HAP-1 (cell line): Measurements from ENCODE around the gene DSCAM.

Experiments used
- DNase-seq, 2 experiments: peaks; one replicate each; pipeline ENCODE4 v3.0.0-alpha.2; 2016 to 2020; ENCODE audit warnings: low spot score in 2 of 2
- H3K27me3 ChIP-seq: fragments of 250-450 bp; sonication (Bioruptor Pico); 2 replicates; pipeline ENCODE4 v1.5.1; 2020; ENCODE audit warnings: low read depth, mild to moderate bottlenecking, moderate library complexity
- H3K36me3 ChIP-seq: fragments of 250-450 bp; sonication (Bioruptor Pico); replicated peaks from 2 replicates; pipeline ENCODE4 v1.5.1; 2020; ENCODE audit warnings: mild to moderate bottlenecking
- H3K4me1 ChIP-seq: fragments of 250-450 bp; sonication (Bioruptor Pico); 2 replicates; pipeline ENCODE4 v1.5.1; 2020; ENCODE audit warnings: mild to moderate bottlenecking
- H3K4me3 ChIP-seq: fragments of 250-450 bp; sonication (Bioruptor Pico); 2 replicates; pipeline ENCODE4 v1.5.1; 2020; ENCODE audit warnings: mild to moderate bottlenecking, moderate library complexity
- H3K9me3 ChIP-seq: fragments of 250-450 bp; sonication (Bioruptor Pico); 2 replicates; pipeline ENCODE4 v1.5.1; 2020; ENCODE audit warnings: mild to moderate bottlenecking, moderate library complexity
- in situ Hi-C: fragments of 300-500 bp; cut with MboI; formaldehyde crosslinking; loops from 3 replicates; pipeline ENCODE4 v1.14.3; 2020; ENCODE audit warnings: low sequenced_read_pairs, inconsistent platforms, mixed read lengths

Gene DSCAM

DNA sequence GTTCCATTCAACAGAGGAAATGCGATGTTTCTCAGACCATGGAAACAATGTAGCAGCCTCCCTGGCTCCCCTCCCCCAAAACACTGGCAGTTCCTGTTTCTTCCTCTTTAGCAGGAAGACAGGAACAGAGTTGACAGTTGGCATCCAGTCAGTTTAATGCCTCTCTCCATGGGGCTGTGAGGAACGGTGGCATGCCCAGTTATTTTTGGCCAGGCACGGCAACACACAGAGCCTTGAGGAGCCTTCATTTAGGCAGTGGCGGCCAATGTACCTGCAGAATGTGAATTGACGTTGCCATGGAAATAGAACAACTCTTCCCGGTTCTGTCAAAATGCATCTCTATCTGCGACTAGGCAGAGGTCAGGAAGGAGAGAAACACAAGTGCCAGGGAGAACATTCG, 330.6 kb downstream of the DSCAM start:
- Histone ChIP-seq H3K9me3 (no peaks in the 10 kb centered on the region), H3K27me3 (no peaks in the 10 kb centered on the region), H3K4me3 (no peak overlapping the region), H3K36me3 (no peaks in the 10 kb centered on the region), H3K4me1 (no peaks in the 10 kb centered on the region)
- no peak for DNase-seq
- in situ Hi-C loops: no loop called here

DNA sequence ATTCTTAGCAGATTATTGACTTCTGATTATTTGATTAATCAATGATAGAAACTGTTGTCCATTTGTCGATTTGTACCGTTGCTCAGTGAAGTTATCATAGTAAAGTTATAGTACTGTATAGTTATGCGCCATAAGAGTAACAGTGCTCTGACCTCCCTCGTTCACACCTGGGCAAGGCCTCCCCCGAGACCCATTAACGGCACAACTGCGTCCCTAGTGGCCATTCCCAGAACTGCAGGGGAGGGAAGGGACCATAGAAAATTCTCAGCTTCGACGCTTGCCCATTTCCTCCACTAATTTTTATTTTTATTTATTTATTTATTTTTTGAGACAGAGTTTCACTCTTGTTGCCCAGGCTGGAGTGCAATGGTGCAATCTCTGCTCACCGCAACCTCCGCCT, 334.4 kb downstream of the DSCAM start:
- Histone ChIP-seq H3K4me3 (no peak overlapping the region), H3K36me3 (no peaks in the 10 kb centered on the region), H3K9me3 (no peaks in the 10 kb centered on the region), H3K4me1 (no peaks in the 10 kb centered on the region), H3K27me3 (no peaks in the 10 kb centered on the region)
- peak in 1 of 2 experiments; percentile 29 for DNase-seq
- in situ Hi-C loops: no loop called here

DNA sequence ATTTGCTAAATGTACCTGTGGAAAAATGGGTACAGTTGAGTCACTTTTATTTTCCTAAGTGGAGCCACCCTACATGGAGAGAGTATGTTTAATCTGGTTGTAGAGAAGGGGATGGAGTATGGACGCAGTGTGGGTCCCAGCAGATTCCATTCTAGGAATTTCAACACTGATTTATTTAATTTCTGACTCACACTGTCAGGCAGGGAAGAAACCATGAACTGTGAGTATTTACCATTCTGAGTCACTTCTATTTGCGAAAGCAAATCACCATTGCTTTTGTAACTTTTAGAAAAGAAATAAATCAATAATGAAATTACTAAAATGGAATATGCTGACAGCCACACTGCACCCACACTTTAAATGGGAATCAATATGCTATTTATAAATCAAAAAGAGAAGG, 339.0 kb downstream of the DSCAM start:
- Histone ChIP-seq H3K4me3 (no peak overlapping the region), H3K36me3 (no peaks in the 10 kb centered on the region), H3K9me3 (peaks cover 2% of the 10 kb centered on the region; the same call in 1 of the 2 replicates), H3K27me3 (no peaks in the 10 kb centered on the region), H3K4me1 (no peaks in the 10 kb centered on the region)
- no peak for DNase-seq
- in situ Hi-C loops: no loop called here

DNA sequence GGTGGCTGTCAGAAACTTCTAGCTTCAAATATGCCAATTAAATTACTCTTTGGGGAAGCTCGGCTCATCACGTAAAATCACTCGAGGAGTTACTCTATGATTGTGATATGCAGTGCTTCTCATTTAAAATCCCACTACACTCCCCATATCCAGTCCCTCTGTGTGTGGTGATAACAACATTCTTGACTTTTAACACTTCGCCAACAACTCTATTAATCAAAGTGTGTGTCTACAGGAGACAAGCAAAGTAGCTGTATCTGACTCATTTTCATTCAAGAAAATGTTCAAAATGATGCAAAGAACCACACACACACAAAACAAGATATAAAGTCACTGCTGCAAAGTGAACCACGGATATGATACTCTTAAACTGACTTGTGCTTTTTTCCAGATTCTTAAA, 341.3 kb downstream of the DSCAM start:
- no peak overlapping the region for H3K4me3 ChIP-seq
- peaks cover 2% of the 10 kb centered on the region; the same call in 1 of the 2 replicates for H3K9me3 ChIP-seq
- no peak for DNase-seq
- no peaks in the 10 kb centered on the region for H3K27me3 ChIP-seq
- H3K36me3 ChIP-seq: no peaks in the 10 kb centered on the region
- H3K4me1 ChIP-seq: no peaks in the 10 kb centered on the region
- in situ Hi-C loops: no loop called here

DNA sequence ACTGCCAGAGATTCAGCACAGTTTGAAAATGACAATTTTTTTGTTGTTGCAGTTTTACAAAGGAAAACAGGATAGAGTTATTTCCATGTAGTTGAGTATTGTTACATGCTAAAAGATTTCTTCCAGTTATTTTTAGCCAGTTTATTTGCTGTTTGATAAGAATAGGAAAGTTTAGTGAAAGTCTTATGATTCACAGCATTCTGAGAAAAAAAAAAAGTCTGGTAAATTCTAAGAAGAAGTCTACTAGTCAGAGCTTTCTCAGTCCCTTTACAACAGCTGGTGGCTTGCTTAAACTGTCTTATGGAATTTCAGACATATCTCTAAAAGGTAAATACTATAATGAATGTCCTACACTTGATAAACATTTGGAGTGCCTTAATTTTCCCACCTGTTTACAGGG, 341.7 kb downstream of the DSCAM start:
- Histone ChIP-seq H3K27me3 (no peaks in the 10 kb centered on the region), H3K4me1 (no peaks in the 10 kb centered on the region), H3K9me3 (peaks cover 2% of the 10 kb centered on the region; the same call in 1 of the 2 replicates), H3K36me3 (no peaks in the 10 kb centered on the region), H3K4me3 (no peak overlapping the region)
- DNase-seq: no peak
- in situ Hi-C loops: no loop called here

DNA sequence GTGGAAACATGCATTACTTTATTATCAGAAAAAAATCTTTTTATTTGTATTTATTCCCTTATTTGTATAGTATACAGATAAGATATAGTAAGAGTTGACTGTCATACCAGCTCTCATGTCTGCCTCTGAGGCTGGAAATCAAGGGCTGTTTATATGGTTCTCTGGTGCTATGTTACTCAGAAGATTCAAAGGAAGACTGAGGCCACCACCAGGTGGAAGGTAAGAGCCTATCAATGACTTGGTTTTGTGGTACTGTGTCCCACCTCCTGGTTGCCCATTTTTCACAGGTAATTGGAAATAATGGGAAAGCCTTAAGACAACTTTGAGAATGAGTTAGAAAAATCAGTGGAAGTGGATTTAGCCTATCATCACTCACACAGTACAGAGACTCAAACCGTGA, 342.1 kb downstream of the DSCAM start:
- Histone ChIP-seq H3K27me3 (no peaks in the 10 kb centered on the region), H3K4me1 (no peaks in the 10 kb centered on the region), H3K4me3 (no peak overlapping the region), H3K36me3 (no peaks in the 10 kb centered on the region), H3K9me3 (peaks cover 2% of the 10 kb centered on the region; the same call in 1 of the 2 replicates)
- DNase-seq: no peak
- in situ Hi-C loops: no loop called here

DNA sequence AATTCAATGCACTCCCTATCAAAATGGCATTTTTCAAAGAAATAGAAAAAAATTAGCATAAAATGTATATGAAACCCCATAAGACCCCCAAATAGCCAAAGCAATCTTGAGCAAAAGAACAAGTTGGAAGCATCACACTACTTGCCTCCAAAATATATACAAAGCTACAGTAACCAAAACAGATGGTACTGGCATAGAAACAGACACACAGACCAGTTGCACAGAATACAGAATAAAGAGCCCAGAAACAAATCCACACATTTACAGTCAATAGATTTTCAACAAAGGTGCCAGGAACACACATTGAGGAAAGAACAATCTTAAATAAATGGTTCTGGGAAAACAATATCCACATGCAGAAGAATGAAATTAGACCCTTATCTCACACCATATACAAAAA, 350.8 kb downstream of the DSCAM start:
- Histone ChIP-seq H3K4me3 (no peak overlapping the region), H3K27me3 (no peaks in the 10 kb centered on the region), H3K9me3 (0 out of 2 replicates have a peak, but pooled peaks cover 2% of the 10 kb centered on the region), H3K36me3 (no peaks in the 10 kb centered on the region), H3K4me1 (no peaks in the 10 kb centered on the region)
- no peak for DNase-seq
- in situ Hi-C loops: no loop called here

DNA sequence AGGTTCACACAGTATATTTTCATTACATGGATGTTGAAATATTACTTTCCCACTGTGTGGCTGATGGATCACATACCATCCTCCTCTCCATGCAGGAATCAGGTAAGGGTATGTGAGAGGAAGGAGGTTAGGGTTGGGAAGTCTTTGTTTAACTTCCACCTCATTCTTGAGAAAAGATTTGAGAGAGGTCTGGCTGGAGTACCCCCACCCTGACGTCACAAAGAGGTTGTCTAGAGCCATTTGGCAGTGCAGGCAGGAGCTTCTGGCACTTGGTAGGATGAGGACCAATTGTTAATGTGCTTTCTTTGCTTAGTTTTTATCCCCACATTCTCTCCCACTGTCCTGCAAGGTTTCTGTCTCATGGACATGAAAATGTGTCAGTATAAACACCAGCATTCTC, 356.6 kb downstream of the DSCAM start:
- in situ Hi-C loops: no loop called here
- Histone ChIP-seq H3K4me1 (no peaks in the 10 kb centered on the region), H3K27me3 (no peaks in the 10 kb centered on the region), H3K4me3 (no peak overlapping the region), H3K9me3 (peaks cover 2% of the 10 kb centered on the region; the same call in 1 of the 2 replicates), H3K36me3 (no peaks in the 10 kb centered on the region)
- DNase-seq: no peak

DNA sequence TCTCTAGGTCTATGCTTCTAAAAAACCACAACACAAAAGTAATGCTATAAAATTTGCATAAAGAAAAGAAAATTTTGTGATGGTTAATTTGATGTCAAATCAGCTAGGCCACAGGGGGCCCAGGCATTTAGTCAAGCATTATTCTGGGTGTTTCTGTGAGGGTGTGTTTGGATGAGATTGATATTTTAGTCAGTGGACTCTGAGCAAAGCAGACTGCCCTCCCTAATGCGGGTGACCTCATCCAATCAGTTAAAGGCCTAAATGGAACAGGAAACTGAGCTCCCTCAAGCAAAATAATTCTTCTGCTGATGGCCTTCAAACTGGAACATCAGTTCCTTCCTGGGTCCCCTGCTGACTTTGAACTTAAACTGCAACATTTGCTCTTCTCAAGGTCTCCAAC, 358.0 kb downstream of the DSCAM start:
- no peaks in the 10 kb centered on the region for H3K27me3 ChIP-seq
- no peak for DNase-seq
- H3K9me3 ChIP-seq: peaks cover 2% of the 10 kb centered on the region; the same call in 1 of the 2 replicates
- in situ Hi-C loops: no loop called here
- no peak overlapping the region for H3K4me3 ChIP-seq
- no peaks in the 10 kb centered on the region for H3K4me1 ChIP-seq
- no peaks in the 10 kb centered on the region for H3K36me3 ChIP-seq

DNA sequence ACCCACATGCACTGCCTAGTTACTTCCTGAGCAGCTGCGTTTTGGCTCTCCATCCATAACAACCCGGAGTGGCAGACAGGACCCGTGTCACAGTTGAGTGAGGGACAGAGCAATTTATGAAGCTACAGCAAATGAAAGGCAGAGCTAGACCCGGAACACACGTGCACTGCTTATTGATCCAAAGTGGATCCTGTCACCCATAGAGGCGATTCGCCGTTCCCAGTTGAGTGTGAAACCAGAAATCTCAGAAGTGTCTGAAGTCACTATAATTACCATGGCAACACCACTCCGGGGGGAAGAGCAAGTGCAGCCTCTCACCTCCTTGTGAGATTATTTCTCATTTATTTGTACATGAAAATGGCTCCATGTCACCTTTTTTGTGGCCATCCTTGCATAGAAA, 365.2 kb downstream of the DSCAM start:
- in situ Hi-C loops: no loop called here
- DNase-seq: no peak
- H3K9me3 ChIP-seq: no peaks in the 10 kb centered on the region; the same call in 1 of the 2 replicates
- H3K27me3 ChIP-seq: no peaks in the 10 kb centered on the region
- H3K4me3 ChIP-seq: no peak overlapping the region
- no peaks in the 10 kb centered on the region for H3K4me1 ChIP-seq
- H3K36me3 ChIP-seq: no peaks in the 10 kb centered on the region

DNA sequence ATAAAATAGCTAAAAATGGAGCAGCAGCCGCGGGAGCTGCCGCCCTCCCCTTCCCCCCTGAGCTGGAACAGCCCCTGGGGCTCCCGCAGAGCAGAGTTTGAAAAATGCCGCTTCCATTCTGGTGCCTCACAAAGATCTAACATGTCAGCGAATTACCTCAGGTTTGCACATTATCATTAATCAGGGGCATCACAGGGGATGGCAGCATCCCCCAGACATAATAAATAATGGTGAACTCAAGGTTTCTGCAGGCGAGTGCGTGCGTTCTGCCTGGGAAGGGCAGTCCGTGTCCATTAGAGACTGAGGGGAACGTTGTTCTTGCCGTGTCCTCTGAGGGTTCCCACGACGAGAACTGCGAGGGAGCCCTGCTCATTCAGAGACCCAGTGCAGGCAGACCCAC, 372.4 kb downstream of the DSCAM start:
- DNase-seq: no peak

DNA sequence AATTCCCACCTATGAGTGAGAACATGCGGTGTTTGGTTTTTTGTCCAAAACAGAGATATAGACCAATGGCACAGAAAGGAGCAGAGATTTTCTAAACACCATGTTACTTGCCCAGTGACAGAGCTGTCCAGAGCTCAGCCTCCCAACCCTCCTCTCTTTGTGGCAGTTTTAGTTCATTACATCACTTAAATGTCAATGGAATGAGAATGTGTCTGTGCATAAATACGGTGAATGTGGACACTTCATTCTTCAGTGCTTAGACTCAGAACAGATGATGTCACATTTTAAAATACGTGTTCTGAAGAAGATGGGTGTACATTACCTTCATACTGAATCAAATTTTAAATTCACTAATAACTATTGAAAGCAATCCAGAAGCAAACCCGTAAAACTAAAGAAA, 374.9 kb downstream of the DSCAM start:
- no peak for DNase-seq
- no peaks in the 10 kb centered on the region for H3K36me3 ChIP-seq
- in situ Hi-C loops: no loop called here
- H3K4me3 ChIP-seq: no peak overlapping the region
- H3K27me3 ChIP-seq: no peaks in the 10 kb centered on the region
- H3K4me1 ChIP-seq: no peaks in the 10 kb centered on the region
- 0 out of 2 replicates have a peak, but pooled peaks cover under 1% of the 10 kb centered on the region for H3K9me3 ChIP-seq

More for the DNA sequence above, 372.4 kb downstream of the DSCAM start:
- Histone ChIP-seq H3K4me3 (no peak overlapping the region), H3K27me3 (no peaks in the 10 kb centered on the region), H3K36me3 (no peaks in the 10 kb centered on the region), H3K9me3 (no peaks in the 10 kb centered on the region), H3K4me1 (no peaks in the 10 kb centered on the region)
- in situ Hi-C loops: no loop called here

DNA sequence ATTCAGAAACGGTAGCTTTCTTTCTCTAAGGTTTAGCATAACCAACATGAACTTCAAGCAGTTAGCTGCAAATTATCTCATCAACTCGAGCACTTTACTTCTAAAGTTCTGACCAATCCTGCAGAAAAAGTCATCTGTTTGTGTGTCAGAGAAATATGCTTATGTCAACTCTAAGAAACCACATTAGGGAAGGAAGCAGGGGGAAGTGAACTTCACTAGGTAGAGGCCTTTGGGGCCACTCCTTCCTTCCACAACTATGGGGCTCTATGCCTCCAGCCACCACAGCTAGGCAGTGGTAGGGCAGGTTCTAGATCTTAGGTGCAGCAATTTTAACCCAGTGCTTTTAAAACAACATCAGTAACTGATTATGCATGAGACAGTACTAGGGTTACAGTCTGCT, 375.9 kb downstream of the DSCAM start:
- H3K9me3 ChIP-seq: 0 out of 2 replicates have a peak, but pooled peaks cover 2% of the 10 kb centered on the region
- no peak overlapping the region for H3K4me3 ChIP-seq
- no peak for DNase-seq
- H3K4me1 ChIP-seq: no peaks in the 10 kb centered on the region
- no peaks in the 10 kb centered on the region for H3K36me3 ChIP-seq
- in situ Hi-C loops: no loop called here
- no peaks in the 10 kb centered on the region for H3K27me3 ChIP-seq

DNA sequence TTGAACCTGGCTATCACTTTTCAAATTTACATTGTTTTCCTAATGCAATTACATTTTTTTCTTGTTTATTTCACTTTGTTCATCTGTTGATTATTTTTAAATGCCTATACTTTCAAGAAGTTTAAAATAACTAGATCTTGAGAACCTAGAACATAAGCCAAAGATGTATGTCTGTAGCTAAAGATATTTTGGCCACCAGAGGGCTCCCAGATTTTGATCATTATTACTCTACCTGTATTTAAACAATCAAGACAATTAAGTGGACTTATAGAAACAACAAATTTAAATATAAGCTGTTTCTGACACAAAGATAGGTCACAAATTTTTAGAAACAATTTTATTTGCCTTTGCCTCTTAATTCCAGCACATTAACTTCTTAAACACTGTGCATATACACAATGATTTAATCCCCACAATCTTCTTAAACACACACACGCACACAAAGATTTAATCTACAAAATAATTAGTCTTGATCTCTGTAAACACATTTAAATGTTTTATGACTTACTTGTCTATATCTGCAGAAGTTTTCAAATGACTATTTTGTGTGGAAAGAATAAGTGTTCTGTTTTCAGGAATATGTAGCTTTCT, 380.0 kb downstream of the DSCAM start:
- H3K27me3 ChIP-seq: no peaks in the 10 kb centered on the region
- DNase-seq: no peak
- no peaks in the 10 kb centered on the region for H3K36me3 ChIP-seq
- H3K4me1 ChIP-seq: no peaks in the 10 kb centered on the region
- H3K4me3 ChIP-seq: no peak overlapping the region
- H3K9me3 ChIP-seq: 0 out of 2 replicates have a peak, but pooled peaks cover 2% of the 10 kb centered on the region
- in situ Hi-C loops: no loop called here

DNA sequence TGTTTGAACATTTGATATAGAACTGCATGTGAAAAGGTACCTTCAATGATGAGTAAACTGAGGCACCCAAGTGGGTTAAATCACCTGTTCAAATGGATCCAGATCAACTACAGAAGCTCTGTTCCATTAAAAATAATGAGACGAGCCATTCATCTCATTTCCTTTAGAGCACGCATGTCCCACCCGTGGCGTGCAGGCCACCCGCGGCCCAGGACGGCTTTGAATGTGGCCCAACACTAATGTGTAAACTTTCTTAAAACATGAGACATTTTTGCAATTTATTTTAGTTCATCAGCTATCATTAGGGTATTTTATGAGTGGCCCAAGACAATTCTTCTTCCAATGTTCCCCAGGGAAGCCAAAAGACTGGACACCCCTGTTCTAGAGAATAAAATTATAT, 381.6 kb downstream of the DSCAM start:
- no peaks in the 10 kb centered on the region for H3K4me1 ChIP-seq
- H3K9me3 ChIP-seq: 0 out of 2 replicates have a peak, but pooled peaks cover 2% of the 10 kb centered on the region
- H3K27me3 ChIP-seq: no peaks in the 10 kb centered on the region
- no peak for DNase-seq
- H3K36me3 ChIP-seq: no peaks in the 10 kb centered on the region
- in situ Hi-C loops: no loop called here
- no peak overlapping the region for H3K4me3 ChIP-seq
